Colonic mucosa (tissue), 4 donors: ENCODE data around the gene ATG4D. TPM values are rescaled to one million over a fixed set of nuclear protein-coding genes. Genes with fewer than 3 reads are reported as not detected.

Experiments used
- DNase-seq: peaks from one replicate; pipeline ENCODE4 v3.0.0-alpha.2; 2020
- H3K27ac ChIP-seq: fragments of 200-600 bp; one replicate; pipeline ENCODE4 v1.8.0; 2021
- H3K27me3 ChIP-seq: fragments of 200-600 bp; one replicate; pipeline ENCODE4 v1.8.0; 2021
- H3K36me3 ChIP-seq: fragments of 200-600 bp; one replicate; pipeline ENCODE4 v1.8.0; 2021
- H3K4me1 ChIP-seq: fragments of 200-600 bp; one replicate; pipeline ENCODE4 v1.8.0; 2021; ENCODE audit warnings: mild to moderate bottlenecking
- H3K4me3 ChIP-seq: fragments of 200-600 bp; one replicate; pipeline ENCODE4 v1.8.0; 2021
- H3K9ac ChIP-seq, 2 donors: one replicate each; pipeline ENCODE4 v1.7.0; 2013; ENCODE audit warnings: control low read depth in 2 of 2, low read depth in 2 of 2, low read length in 2 of 2
- H3K9me3 ChIP-seq: fragments of 200-600 bp; one replicate; pipeline ENCODE4 v1.8.0; 2021
- CTCF ChIP-seq: fragments of 200-600 bp; IDR thresholded peaks from one replicate; pipeline ENCODE4 v1.8.0; 2022; ENCODE audit warnings: antibody characterized with exemption, mild to moderate bottlenecking
- intact Hi-C: fragments of 100-400 bp; cut with DNase I; formaldehyde crosslinking; loops from one replicate; pipeline ENCODE4 v1.14.1; 2022
- total RNA-seq, 2 donors: library from RNA; stranded (reverse); fragmentation: NEBNext Ultra II Directional in 1 of 2; extraction: Animal tissue kit (Norgen Biotek cat#: 25700) in 1 of 2; gene quantifications; one replicate each; pipeline ENCODE4 v1.2.1, GENCODE V29; 2021
- donor health status: healthy.
- donor health status: DM: no; HTN: no; CAD: no.
- donor health status: DM: no; HTN: no; CAD: no.

The ATG4D gene
- total RNA-seq, 2 donors from 2014 or later: 69.0 to 89.9 TPM

- Histone ChIP-seq H3K9ac (no peak overlapping the region), H3K4me1 (no peaks in the 10 kb centered on the region), H3K9me3 (no peaks in the 10 kb centered on the region), H3K36me3 (no peaks in the 10 kb centered on the region), H3K27me3 (no peaks in the 10 kb centered on the region), H3K4me3 (no peak overlapping the region), H3K27ac (no peak overlapping the region)
- DNase-seq: peak; percentile 89
- intact Hi-C loops: loop anchor here (1.0 kb wide), 1 partner anchor 63 kb away; no protein-coding TSS in a partner anchor
- peak; percentile 99 for TF ChIP-seq CTCF
These were observed 37.4 kb downstream of the ATG4D start for GRCh38 chr19:10580979-10581631.

- no peaks in the 10 kb centered on the region for H3K9me3 ChIP-seq
- intact Hi-C loops: no loop called here
- H3K4me1 ChIP-seq: no peaks in the 10 kb centered on the region
- no peak overlapping the region for H3K4me3 ChIP-seq
- no peak for TF ChIP-seq CTCF
- H3K27ac ChIP-seq: no peak overlapping the region
- no peaks in the 10 kb centered on the region for H3K36me3 ChIP-seq
- no peak for DNase-seq
- no peak overlapping the region for H3K9ac ChIP-seq
- no peaks in the 10 kb centered on the region for H3K27me3 ChIP-seq
These were observed 38.4 kb downstream of the ATG4D start for GRCh38 chr19:10582091-10582490.

- no peak overlapping the region for H3K9ac ChIP-seq
- H3K36me3 ChIP-seq: no peaks in the 10 kb centered on the region
- DNase-seq: no peak
- H3K9me3 ChIP-seq: no peaks in the 10 kb centered on the region
- no peaks in the 10 kb centered on the region for H3K4me1 ChIP-seq
- no peak overlapping the region for H3K27ac ChIP-seq
- intact Hi-C loops: no loop called here
- no peaks in the 10 kb centered on the region for H3K27me3 ChIP-seq
- TF ChIP-seq CTCF: no peak
- no peak overlapping the region for H3K4me3 ChIP-seq
These were observed 39.5 kb downstream of the ATG4D start for GRCh38 chr19:10583036-10583776.

- no peaks in the 10 kb centered on the region for H3K9me3 ChIP-seq
- DNase-seq: no peak
- H3K9ac ChIP-seq: peak overlapping the region; percentile 76 to 90
- H3K27me3 ChIP-seq: no peaks in the 10 kb centered on the region
- no peaks in the 10 kb centered on the region for H3K4me1 ChIP-seq
- intact Hi-C loops: no loop called here
- peak overlapping the region; percentile 65 for H3K4me3 ChIP-seq
- H3K36me3 ChIP-seq: no peaks in the 10 kb centered on the region
- no peak for TF ChIP-seq CTCF
- H3K27ac ChIP-seq: no peak overlapping the region
These were observed 42.7 kb downstream of the ATG4D start for GRCh38 chr19:10586396-10586795.

GRCh38 chr19:10587022-10587838 is 43.5 kb downstream of the ATG4D start, which contains the start of gene AP1M2:
Gene AP1M2, minus strand, starts transcription at chr19:10587312. Its CDS starts 81 bp downstream, at chr19:10587231.
- peak; percentile 75 for DNase-seq
- no peaks in the 10 kb centered on the region for H3K4me1 ChIP-seq
- TF ChIP-seq CTCF: no peak
- peak within 1 kb of the TSS; percentile 65 for H3K4me3 ChIP-seq
- H3K9me3 ChIP-seq: no peaks in the 10 kb centered on the region
- no peaks in the 10 kb centered on the region for H3K27me3 ChIP-seq
- intact Hi-C loops: no loop called here
- peak within 1 kb of the TSS; percentile 76 to 90 for H3K9ac ChIP-seq
- no peaks in the 10 kb centered on the region for H3K36me3 ChIP-seq
- peak within 1 kb of the TSS; percentile 27 for H3K27ac ChIP-seq
